Mesothelial cell of epicardium (in vitro differentiated cells): ENCODE results near the gene NEK6. TPM values are rescaled to one million over a fixed set of nuclear protein-coding genes. Genes with fewer than 3 reads are reported as not detected.

Experiments
- DNase-seq, 2 experiments: peaks; one replicate each; pipeline ENCODE4 v3.0.0; 2021; ENCODE audit warnings: low spot score in 2 of 2; ENCODE audit not compliant: unreplicated experiment in 2 of 2
- H3K27ac Mint-ChIP-seq: 2 replicates; pipeline ENCODE4 v1.8.0; 2021; ENCODE audit warnings: mixed read lengths
- H3K27me3 Mint-ChIP-seq: 2 replicates; pipeline ENCODE4 v1.8.0; 2021; ENCODE audit warnings: low read depth, mixed read lengths
- H3K36me3 Mint-ChIP-seq: 2 replicates; pipeline ENCODE4 v1.8.0; 2021; ENCODE audit warnings: mixed read lengths
- H3K4me1 Mint-ChIP-seq: 2 replicates; pipeline ENCODE4 v1.8.0; 2021; ENCODE audit warnings: mixed read lengths
- H3K4me3 Mint-ChIP-seq: 2 replicates; pipeline ENCODE4 v1.8.0; 2021; ENCODE audit warnings: mild to moderate bottlenecking, moderate library complexity, mixed read lengths
- H3K9me3 Mint-ChIP-seq: 2 replicates; pipeline ENCODE4 v1.8.0; 2021; ENCODE audit warnings: mixed read lengths
- CTCF ChIP-seq: fragments of 200-600 bp; sonication (generic); IDR thresholded peaks from one replicate; pipeline ENCODE4 v1.5.0; 2021; ENCODE audit warnings: antibody characterized with exemption; ENCODE audit not compliant: unreplicated experiment
- total RNA-seq: library from RNA; stranded (reverse); gene quantifications from 3 replicates; pipeline ENCODE4 v1.2.1, GENCODE V29; 2021

The NEK6 gene
- total RNA-seq, 1 donor from 2014 or later, result 42.9 TPM

DNA sequence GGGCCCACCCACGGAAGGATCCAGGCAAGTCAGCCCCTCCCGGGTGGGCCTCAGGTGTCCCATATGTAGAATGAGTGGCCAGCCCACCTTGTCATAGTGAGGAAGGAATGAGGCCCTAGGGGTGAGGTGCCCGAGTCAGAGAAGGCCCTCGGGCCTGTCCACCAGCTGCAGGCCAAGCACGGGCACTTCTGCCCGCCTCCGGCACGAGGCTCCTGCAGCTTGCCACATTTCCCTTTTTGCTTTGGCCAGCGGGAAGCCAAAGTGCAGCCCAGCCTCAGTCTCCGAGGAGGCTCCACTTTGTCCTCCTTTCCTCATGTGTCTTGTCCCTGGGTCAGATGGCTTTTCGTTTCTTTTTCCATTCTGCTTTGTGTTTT lies 84.6 kb downstream of the NEK6 start:
- Mint-ChIP-seq H3K27me3 (no peaks in the 10 kb centered on the region), H3K4me3 (no peak overlapping the region), H3K36me3 (peaks cover 11% of the 10 kb centered on the region), H3K4me1 (peaks cover 5% of the 10 kb centered on the region), H3K27ac (no peak overlapping the region), H3K9me3 (peaks cover 11% of the 10 kb centered on the region)
- TF ChIP-seq CTCF, result no peak
- DNase-seq, result no peak

DNA sequence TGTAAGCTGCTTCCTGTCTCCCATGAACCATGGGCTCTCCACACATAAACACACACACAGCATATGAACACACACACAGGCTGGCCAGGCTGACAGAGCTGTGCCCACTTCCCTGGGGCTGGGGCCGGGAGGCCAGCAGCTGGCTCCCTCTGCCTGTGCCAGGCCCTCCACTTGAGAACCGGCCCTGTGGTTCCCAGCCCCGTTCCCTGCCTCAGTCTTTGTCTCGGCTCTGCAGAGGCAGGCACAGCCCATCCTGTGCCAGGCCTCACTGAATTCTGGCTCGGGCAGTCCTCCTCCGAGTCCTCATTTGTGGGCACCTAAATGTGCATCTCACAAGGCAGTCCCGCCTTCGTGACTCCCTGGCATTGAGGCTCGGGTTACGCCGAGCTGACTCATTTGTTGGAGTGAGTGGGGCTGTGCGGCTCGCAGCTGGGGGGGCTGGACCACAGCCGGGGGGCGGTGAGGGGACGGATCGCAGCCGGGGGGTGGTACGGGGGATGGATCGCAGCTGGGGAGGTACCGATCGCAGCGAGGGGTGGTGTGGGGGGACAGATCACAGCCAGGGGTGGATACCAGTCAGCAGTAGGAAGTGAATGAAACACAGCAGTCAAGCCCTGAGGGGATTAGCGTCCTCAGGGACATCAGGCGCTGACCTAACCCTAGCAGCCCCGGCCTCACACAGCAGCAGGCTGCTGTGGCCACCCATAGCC lies 85.2 kb downstream of the NEK6 start:
- peaks cover 6% of the 10 kb centered on the region for H3K36me3 Mint-ChIP-seq
- no peak overlapping the region for H3K4me3 Mint-ChIP-seq
- H3K9me3 Mint-ChIP-seq, result peaks cover 6% of the 10 kb centered on the region
- peaks cover 5% of the 10 kb centered on the region for H3K4me1 Mint-ChIP-seq
- H3K27me3 Mint-ChIP-seq, result no peaks in the 10 kb centered on the region
- no peak for DNase-seq
- H3K27ac Mint-ChIP-seq, result no peak overlapping the region
- no peak for TF ChIP-seq CTCF

- TF ChIP-seq CTCF, result no peak
- H3K4me3 Mint-ChIP-seq, result no peak overlapping the region
- peaks cover 5% of the 10 kb centered on the region for H3K4me1 Mint-ChIP-seq
- H3K36me3 Mint-ChIP-seq, result peaks cover 6% of the 10 kb centered on the region
- H3K27me3 Mint-ChIP-seq, result no peaks in the 10 kb centered on the region
- DNase-seq, result no peak
- H3K27ac Mint-ChIP-seq, result no peak overlapping the region
- H3K9me3 Mint-ChIP-seq, result no peaks in the 10 kb centered on the region
Measured at GRCh38 chr9:124343533-124344290, 86.0 kb downstream of the NEK6 start.

DNA sequence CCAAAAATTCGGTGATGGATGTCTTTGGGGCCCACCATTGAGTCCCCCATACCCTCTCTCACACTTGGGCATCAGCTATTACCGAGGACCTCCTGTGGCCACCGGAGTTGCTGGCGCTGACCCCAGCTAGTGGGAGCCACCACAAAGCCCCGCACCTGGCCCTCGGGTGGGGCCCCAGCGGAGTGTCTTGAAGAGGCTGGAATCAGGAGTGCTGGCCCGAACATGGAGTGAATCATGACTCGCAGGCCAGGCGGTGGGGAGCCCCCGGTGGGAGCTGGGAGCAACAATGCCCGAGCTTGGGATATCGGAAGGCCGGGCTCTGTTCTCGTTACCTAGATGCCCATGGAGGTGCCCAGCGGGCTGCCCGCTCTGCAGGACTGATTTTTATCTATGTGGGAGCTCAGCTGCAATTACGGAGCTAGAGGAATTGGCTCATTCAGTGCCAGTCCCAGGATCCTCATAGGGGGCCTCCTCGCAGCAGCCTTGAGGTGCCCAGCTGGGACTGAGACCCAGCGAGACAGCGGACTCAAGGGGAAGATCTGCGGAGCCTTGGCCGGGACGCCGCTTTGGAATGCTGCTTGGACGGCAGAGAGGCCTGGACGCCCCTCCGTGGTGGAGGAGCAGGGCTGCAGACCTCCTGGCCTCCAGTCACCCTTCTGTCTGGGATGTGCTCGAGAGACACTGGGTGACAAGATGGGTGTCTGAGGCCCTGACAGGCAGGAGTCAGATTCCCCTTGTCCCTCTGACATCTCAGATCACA lies 86.7 kb downstream of the NEK6 start:
- Mint-ChIP-seq H3K27ac (no peak overlapping the region), H3K27me3 (no peaks in the 10 kb centered on the region), H3K4me3 (no peak overlapping the region)

GRCh38 chr9:124345063-124345462 lies 87.3 kb downstream of the NEK6 start:
- Mint-ChIP-seq H3K27me3 (no peaks in the 10 kb centered on the region), H3K4me1 (peaks cover 5% of the 10 kb centered on the region), H3K36me3 (peaks cover 6% of the 10 kb centered on the region), H3K9me3 (no peaks in the 10 kb centered on the region), H3K27ac (no peak overlapping the region), H3K4me3 (no peak overlapping the region)
- no peak for DNase-seq
- TF ChIP-seq CTCF, result no peak

More for the DNA sequence above, 86.7 kb downstream of the NEK6 start:
- Mint-ChIP-seq H3K36me3 (peaks cover 6% of the 10 kb centered on the region), H3K9me3 (no peaks in the 10 kb centered on the region), H3K4me1 (peaks cover 5% of the 10 kb centered on the region)
- no peak for TF ChIP-seq CTCF
- DNase-seq, result no peak
